K562 (cell line): ENCODE results near the gene RCL1.

Experiments
- ZNF140 ChIP-seq: fragments of 250-450 bp; sonication (Bioruptor Pico); IDR thresholded peaks from 2 replicates; pipeline ENCODE4 v1.8.0; 2021; ENCODE audit warnings: moderate library complexity, mild to moderate bottlenecking, inconsistent platforms
- ZNF282 ChIP-seq: sonication (generic); formaldehyde crosslinking; IDR thresholded peaks from 2 replicates; pipeline ENCODE4 v1.8.1; 2023; ENCODE audit warnings: missing genetic modification reagents

DNA sequence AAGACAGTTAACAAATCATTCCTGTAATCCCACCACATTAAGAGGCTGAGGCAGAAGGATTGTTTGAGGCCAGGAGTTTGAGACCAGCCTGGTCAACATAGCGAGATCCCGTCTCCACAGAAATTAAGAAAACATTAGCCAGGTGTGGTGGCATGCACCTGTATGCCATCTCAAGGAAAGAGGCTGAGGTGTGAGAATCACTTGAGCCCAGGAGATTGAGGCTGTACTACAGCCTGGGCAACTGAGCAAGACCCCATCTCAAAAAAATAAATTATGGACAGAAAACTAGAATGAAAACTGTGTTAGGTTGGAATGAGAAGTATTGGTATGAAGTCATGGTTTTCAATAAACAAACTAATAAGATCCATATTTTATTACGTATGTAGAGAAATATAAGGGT is 28.7 kb upstream of the RCL1 start:
- TF ChIP-seq ZNF282 (CRISPR knock-in tag) (no peak), ZNF140 (CRISPR knock-in tag) (no peak)
